Measurements from ENCODE around the gene PANX1.

PANX1 gene

DNA sequence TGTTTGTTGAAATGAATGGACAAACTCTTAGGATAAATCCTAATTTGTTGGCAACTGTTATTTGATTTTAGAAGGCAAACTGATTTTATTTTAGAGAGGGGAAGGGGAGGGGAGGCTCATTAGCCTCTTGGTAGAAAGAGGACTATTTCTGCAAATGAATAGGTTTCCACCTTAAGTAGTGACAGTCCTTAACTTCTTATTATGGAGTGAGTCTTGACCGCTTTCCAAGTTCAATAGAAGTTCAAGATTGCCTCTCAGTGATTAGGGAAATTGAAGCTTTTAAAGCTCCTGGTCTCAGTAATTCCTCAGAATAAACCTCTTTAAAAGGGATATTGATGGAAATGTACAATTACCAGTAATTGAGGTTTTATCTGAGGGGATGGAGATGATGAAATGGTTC lies 55.7 kb downstream of the PANX1 start:
- TF ChIP-seq, protein P1, sequence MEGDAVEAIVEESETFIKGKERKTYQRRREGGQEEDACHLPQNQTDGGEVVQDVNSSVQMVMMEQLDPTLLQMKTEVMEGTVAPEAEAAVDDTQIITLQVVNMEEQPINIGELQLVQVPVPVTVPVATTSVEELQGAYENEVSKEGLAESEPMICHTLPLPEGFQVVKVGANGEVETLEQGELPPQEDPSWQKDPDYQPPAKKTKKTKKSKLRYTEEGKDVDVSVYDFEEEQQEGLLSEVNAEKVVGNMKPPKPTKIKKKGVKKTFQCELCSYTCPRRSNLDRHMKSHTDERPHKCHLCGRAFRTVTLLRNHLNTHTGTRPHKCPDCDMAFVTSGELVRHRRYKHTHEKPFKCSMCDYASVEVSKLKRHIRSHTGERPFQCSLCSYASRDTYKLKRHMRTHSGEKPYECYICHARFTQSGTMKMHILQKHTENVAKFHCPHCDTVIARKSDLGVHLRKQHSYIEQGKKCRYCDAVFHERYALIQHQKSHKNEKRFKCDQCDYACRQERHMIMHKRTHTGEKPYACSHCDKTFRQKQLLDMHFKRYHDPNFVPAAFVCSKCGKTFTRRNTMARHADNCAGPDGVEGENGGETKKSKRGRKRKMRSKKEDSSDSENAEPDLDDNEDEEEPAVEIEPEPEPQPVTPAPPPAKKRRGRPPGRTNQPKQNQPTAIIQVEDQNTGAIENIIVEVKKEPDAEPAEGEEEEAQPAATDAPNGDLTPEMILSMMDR (IDR thresholded peaks at IDR 0.05; ENCODE audit: borderline replicate concordance, insufficient read depth, low read depth, low read length), result no peak
- H3K4me3 ChIP-seq (ENCODE audit: low read depth, low read length), result no peak overlapping the region

DNA sequence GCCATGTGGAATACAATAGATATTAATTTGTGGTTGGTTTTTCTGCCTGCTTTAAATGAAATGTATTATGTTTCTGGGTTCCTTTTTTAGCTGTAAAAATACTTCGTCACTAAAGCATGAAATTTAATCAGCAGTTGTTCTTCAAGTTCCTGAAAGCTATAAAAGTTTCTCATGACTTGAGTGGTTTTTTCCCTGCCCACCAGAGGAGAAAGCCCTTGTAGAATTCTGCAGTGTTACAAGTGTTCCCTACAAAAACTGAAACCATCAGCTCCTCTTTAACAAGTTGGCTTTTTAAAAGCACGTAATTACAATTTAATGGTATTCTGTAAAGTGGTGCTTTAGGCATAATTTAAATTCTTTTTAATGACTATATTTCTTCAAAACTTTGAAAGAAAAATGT lies 56.2 kb downstream of the PANX1 start:
- no peak overlapping the region for H3K4me3 ChIP-seq (ENCODE audit: low read depth, low read length)
- TF ChIP-seq, protein P1 (IDR thresholded peaks at IDR 0.05; ENCODE audit: borderline replicate concordance, insufficient read depth, low read depth, low read length), result no peak

DNA sequence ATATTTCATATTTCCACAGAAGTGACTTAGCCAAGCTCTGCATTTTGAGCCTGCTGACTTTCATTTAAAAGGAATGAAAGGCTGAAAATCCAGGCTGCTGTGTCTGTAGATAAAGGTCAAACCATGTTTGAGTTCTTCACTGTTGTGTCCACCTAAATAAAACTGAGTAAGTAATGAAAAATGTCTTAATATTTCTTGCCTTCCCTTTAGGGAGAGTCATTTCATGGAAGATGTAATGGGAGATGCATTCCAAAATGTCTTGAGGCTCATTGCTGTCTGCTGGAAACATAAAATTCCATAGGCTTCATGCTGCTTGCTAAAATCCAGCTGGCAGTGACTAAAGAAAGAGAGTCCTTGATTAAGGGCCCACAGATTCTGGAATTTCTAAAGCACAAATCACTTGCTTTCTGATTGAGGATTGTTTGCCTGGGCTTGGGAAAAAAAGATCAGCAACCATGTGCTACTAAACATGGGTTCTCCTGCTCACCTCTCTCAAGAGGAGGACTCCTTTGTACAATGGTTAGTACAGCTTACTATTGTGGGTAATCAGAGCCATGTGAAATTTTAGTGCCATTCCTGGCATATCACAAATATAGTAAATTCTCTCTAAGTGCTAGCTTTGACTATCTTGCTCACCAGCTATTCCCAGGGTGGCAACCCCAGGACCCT lies 56.9 kb downstream of the PANX1 start:
- TF ChIP-seq, protein P1 (IDR thresholded peaks at IDR 0.05; ENCODE audit: borderline replicate concordance, insufficient read depth, low read depth, low read length), result no peak
- no peak overlapping the region for H3K4me3 ChIP-seq (ENCODE audit: low read depth, low read length)

DNA sequence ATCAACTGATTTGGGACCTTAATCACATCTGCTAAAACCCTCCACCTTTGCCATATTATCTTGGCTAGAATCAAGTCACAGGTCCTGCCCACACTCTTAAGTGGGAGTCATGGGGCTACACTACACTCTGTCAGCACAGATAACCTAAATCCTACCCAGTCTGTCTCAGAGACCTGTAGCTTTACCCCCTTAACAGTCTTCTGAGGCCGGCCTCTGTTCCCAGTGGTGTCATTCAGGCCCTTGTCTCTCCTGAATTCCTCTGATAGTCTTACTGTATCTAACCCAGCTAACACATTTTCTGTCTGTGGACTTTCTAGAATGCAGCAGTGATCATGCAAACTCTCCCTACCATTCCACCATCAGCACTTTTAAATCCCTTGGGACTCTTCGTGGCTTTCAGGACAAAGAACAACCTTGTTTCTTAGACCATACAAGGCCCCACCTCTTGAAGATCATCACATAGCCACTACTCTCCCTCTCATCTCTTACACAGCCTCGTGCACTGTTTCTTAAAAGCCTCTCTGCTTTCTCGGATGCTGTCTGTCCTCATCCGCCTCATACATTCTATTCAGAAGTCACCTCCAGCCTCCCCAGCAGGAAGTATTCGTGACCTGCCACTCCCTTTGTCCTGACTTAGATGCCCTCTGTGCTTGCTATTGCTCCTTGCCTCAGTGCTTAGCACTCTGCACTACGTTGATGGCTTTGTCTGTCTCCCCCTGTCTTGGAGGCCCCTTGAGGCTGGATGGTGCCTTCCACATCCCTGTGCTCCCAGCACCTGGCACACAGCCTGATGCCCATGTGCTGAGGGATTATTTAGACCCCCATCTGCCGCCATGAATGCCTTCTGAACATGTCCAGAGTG lies 57.9 kb downstream of the PANX1 start:
- TF ChIP-seq, protein P1 (IDR thresholded peaks at IDR 0.05; ENCODE audit: borderline replicate concordance, insufficient read depth, low read depth, low read length), result no peak
- H3K4me3 ChIP-seq (ENCODE audit: low read depth, low read length), result no peak overlapping the region

DNA sequence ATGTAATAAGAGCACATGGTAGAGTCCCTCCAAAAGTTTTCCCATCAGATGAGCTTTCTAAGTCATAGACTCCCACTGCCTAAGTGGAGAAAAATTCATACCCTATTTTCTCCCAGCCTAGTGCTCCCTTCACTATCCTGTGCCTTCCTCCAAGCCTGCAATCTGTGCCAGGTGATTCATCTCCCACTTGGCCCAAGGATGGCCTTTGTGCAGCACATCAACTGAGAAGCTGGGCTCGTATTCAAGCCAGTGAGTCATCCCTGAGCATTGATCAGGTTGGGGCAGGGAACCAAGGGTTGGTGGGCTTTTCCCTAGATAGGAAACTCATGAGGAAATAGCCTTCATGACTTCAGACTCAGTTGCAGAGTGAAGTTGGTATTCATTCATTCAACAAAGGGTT lies 64.6 kb downstream of the PANX1 start:
- TF ChIP-seq, protein P1 (IDR thresholded peaks at IDR 0.05; ENCODE audit: borderline replicate concordance, insufficient read depth, low read depth, low read length), result no peak
- H3K4me3 ChIP-seq (ENCODE audit: low read depth, low read length), result no peak overlapping the region

DNA sequence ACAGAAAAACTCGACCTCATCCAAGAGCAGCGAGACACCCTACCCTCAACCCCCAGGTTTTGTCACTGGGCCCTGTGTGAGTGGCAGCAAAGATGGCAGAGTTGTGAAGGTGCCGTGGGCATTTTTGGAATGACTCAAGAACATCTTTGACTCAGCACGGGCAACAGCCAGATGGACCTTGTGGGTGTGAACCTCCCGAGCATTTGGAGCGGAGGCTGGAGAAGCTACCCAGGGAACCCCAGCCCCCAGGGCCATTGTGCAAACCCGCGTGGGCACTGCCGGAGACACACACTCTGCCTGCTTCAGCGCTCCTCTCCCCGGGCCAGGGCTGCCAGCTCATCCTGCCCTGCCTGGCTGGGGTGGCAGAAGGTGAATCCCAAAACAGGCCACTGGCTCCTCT lies 66.1 kb downstream of the PANX1 start:
- TF ChIP-seq, protein P1 (IDR thresholded peaks at IDR 0.05; ENCODE audit: borderline replicate concordance, insufficient read depth, low read depth, low read length), result no peak
- H3K4me3 ChIP-seq (ENCODE audit: low read depth, low read length), result no peak overlapping the region

DNA sequence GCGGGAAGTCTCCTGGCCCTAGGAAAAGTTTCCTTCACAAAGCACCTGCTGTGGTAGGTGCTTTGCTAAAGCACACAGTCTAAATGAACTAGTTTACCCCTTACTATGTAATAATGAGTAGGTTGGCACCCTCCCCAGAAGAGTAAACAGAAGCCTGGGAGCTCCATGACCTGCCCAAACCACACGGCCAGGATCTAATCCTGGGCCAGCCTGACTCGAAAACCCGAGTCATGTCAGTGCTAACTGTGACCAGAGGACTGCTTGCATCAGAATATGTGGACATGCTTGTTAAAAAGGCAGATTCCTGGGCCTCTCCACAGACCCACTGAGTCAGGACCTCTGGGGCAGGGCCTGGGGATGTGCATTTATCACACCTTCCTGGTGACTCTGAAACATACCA lies 67.7 kb downstream of the PANX1 start:
- H3K4me3 ChIP-seq (ENCODE audit: low read depth, low read length), result no peak overlapping the region
- TF ChIP-seq, protein P1 (IDR thresholded peaks at IDR 0.05; ENCODE audit: borderline replicate concordance, insufficient read depth, low read depth, low read length), result no peak
